Spinal cord (tissue), 10 donors: ENCODE results near the gene LYZL2. TPM values are rescaled to one million over a fixed set of nuclear protein-coding genes. Genes with fewer than 3 reads are reported as not detected.
"Not testable (repeated sequence)": the region's sequence is repeated elsewhere in the genome, so short reads cannot be mapped to it uniquely, and the experiment has no call there.

Source experiments
- DNase-seq, 6 donors: peaks; one replicate each; pipeline versions ENCODE4 v3.0.0 to v3.0.0-alpha.2; 2013 to 2015; ENCODE audit warnings: low spot score in 6 of 6, low read depth in 4 of 6
- H3K27ac ChIP-seq: one replicate; pipeline ENCODE4 v1.5.1; 2013; ENCODE audit warnings: low read depth, low read length, control low read depth
- H3K27me3 ChIP-seq: one replicate; pipeline ENCODE4 v1.6.1; 2013; ENCODE audit warnings: low read length; ENCODE audit not compliant: control insufficient read depth, insufficient read depth
- H3K36me3 ChIP-seq: one replicate; pipeline ENCODE4 v1.6.1; 2013; ENCODE audit warnings: low read length; ENCODE audit not compliant: control insufficient read depth, insufficient read depth
- H3K4me1 ChIP-seq: one replicate; pipeline ENCODE4 v1.6.1; 2013; ENCODE audit warnings: low read length; ENCODE audit not compliant: control insufficient read depth, insufficient read depth
- H3K4me3 ChIP-seq: one replicate; pipeline ENCODE4 v1.5.1; 2013; ENCODE audit warnings: low read depth, low read length, control low read depth
- H3K9me3 ChIP-seq: one replicate; pipeline ENCODE4 v1.6.1; 2013; ENCODE audit warnings: low read length; ENCODE audit not compliant: control insufficient read depth, insufficient read depth
- WGBS: methylation state at CpG from one replicate; pipeline ENCODE4 v1.1.5; 2013; ENCODE audit warnings: missing lambda C conversion rate; ENCODE audit not compliant: insufficient coverage; 5-methylcytosine and 5-hydroxymethylcytosine counted together
- polyA plus RNA-seq, 2 donors: library from polyadenylated mRNA; unstranded; fragments of 120-200 nt; gene quantifications; one replicate each; pipeline ENCODE4 v1.2.1, GENCODE V29; 2013; ENCODE audit not compliant: insufficient read length in 2 of 2
- total RNA-seq, 2 donors: library from RNA; depleted of rRNA in 1 of 2; stranded (reverse); fragments of 120-200 nt in 1 of 2; fragments of >200 nt in 1 of 2; gene quantifications; one replicate each; pipeline versions ENCODE4 v1.2.3 to v1.2.4, GENCODE V29; 2013 to 2014
- donor health status: healthy.

The LYZL2 gene
- total and polyA plus RNA-seq, 4 donors: not detected

GRCh38 chr10:30596493-30597432 lies 32.8 kb downstream of the LYZL2 start:
- H3K9me3 ChIP-seq, H3K27me3 ChIP-seq, H3K27ac ChIP-seq, H3K4me3 ChIP-seq, H3K36me3 ChIP-seq: not testable (repeated sequence)
- peaks cover 22% of the 10 kb centered on the region for H3K4me1 ChIP-seq
- WGBS: 15% methylated on average over 2 of the region's 12 CpGs
- DNase-seq: peak in 1 of 6 donors; percentile 66

GRCh38 chr10:30596013-30596412 lies 33.5 kb downstream of the LYZL2 start:
- DNase-seq: peak in 2 of 6 donors; percentile 7 to 34
- Histone ChIP-seq H3K4me3 (no peak overlapping the region), H3K27ac (no peak overlapping the region), H3K9me3 (no peaks in the 10 kb centered on the region), H3K27me3 (no peaks in the 10 kb centered on the region), H3K36me3 (no peaks in the 10 kb centered on the region), H3K4me1 (peaks cover 22% of the 10 kb centered on the region)
- 42% methylated on average over 5 of the region's 6 CpGs for WGBS

- H3K27me3 ChIP-seq: no peaks in the 10 kb centered on the region
- no peak for DNase-seq
- no peak overlapping the region for H3K27ac ChIP-seq
- WGBS: 83% methylated on average over 2 of the region's 4 CpGs
- no peak overlapping the region for H3K4me3 ChIP-seq
- H3K36me3 ChIP-seq: no peaks in the 10 kb centered on the region
- H3K4me1 ChIP-seq: peaks cover 22% of the 10 kb centered on the region
- H3K9me3 ChIP-seq: no peaks in the 10 kb centered on the region
Observed at GRCh38 chr10:30594077-30594476, 35.5 kb downstream of the LYZL2 start.

DNA sequence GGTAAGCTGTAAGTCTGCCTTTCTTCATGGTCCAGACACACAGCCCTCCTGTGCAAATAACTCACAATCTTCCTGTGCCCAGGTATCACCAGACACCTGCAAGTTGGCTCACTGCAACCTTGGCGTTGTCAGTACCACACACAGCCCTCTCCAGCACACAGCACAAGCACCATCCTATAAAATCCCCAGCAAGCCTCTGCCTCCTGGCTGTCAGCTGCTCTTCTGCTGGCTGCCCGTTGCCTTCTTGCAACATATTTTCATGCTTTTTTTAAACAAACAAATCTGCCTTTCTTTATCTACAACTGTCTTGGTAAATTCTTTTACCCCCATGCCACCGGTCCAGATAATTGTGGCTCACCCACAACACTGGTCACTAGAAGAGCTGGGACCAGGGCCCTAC lies 36.8 kb downstream of the LYZL2 start:
- H3K4me1 ChIP-seq: peaks cover 22% of the 10 kb centered on the region
- 91% methylated on average over 3 of the region's 3 CpGs for WGBS
- H3K9me3 ChIP-seq, H3K27ac ChIP-seq, H3K27me3 ChIP-seq, H3K36me3 ChIP-seq, H3K4me3 ChIP-seq, DNase-seq: not testable (repeated sequence)

DNA sequence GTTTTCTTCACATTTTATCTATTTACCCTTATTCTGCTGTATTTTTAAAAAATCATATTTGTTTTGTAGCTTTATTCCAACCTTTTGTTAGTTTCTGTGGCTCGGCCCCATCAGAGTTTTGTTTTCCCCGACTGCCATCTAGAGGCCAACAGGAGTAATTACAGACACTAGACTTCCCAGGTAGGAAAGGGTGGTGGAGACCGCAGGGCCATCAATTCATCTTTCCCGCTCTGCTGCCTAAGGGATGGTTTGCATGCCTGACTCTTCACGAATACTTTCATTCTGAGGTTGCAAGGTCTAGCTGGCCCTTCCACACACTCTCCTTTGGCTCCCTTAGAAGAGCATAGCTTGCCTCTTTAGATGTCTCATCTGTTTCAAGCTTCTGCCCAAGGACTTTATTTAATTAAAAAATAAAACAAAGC lies 38.3 kb downstream of the LYZL2 start:
- no peaks in the 10 kb centered on the region for H3K9me3 ChIP-seq
- peak; percentile 44 to 93 (median 56) for DNase-seq
- no peak overlapping the region for H3K27ac ChIP-seq
- H3K27me3 ChIP-seq: no peaks in the 10 kb centered on the region
- 0% methylated on average over 3 of the region's 5 CpGs for WGBS
- no peak overlapping the region for H3K4me3 ChIP-seq
- H3K36me3 ChIP-seq: no peaks in the 10 kb centered on the region
- peaks cover 12% of the 10 kb centered on the region for H3K4me1 ChIP-seq

DNA sequence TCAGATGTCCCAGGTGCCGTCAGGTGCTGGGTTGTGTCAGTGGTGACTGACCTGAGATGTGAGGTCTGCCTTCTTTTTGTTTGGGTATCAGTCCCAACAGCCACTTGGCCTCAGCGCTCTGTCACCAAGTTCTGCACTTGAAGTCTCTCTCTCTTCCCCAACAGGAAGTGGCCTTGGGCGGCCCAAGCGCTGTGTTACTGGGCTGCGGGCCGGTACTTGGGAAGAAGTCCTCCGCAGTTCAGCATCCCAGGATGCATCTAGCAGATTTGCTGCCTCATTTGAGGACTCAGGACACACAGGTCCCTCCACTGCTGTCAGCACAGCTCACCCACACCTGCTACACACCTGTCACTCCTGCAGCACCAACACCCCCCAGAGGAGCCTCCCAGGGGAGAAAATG lies 40.1 kb downstream of the LYZL2 start:
- Histone ChIP-seq H3K4me1 (no peaks in the 10 kb centered on the region), H3K4me3 (no peak overlapping the region), H3K9me3 (no peaks in the 10 kb centered on the region), H3K36me3 (no peaks in the 10 kb centered on the region), H3K27me3 (no peaks in the 10 kb centered on the region), H3K27ac (no peak overlapping the region)
- DNase-seq: no peak
- 82% methylated on average over 7 of the region's 7 CpGs for WGBS

- no peak for DNase-seq
- Histone ChIP-seq H3K4me3 (no peak overlapping the region), H3K4me1 (peaks cover 11% of the 10 kb centered on the region), H3K36me3 (no peaks in the 10 kb centered on the region), H3K9me3 (no peaks in the 10 kb centered on the region), H3K27ac (no peak overlapping the region), H3K27me3 (no peaks in the 10 kb centered on the region)
- WGBS: 46% methylated on average over 4 of the region's 8 CpGs
Observed at GRCh38 chr10:30587522-30588031, 42.0 kb downstream of the LYZL2 start.

DNA sequence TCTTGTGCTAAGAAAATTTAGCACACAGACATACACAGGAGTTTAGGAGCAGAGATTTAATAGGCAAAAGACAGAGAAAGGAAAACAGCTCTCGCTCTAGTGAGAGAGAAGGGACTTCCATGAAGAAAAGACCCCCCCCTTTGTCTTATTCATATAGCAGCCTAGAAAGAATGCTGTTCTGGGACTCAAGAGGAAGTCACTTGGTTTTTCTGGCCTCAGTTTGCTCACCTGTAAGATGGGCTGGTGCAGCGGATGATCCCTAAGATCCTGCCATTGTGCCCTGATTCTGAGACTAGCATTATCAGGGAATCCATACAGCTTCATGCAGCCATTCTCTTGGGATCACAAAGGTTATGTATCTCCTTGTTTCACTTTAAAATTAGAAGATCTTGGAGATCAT lies 42.7 kb downstream of the LYZL2 start:
- WGBS: 100% methylated on average over 1 of the region's 2 CpGs
- Histone ChIP-seq H3K27me3 (no peaks in the 10 kb centered on the region), H3K36me3 (no peaks in the 10 kb centered on the region)

GRCh38 chr10:30583778-30584415 lies 45.7 kb downstream of the LYZL2 start:
- 37% methylated on average over 13 of the region's 15 CpGs for WGBS
- H3K4me3 ChIP-seq: peak overlapping the region; percentile 26
- peak overlapping the region; percentile 85 for H3K27ac ChIP-seq

More for the DNA sequence above, 42.7 kb downstream of the LYZL2 start:
- H3K4me1 ChIP-seq: peaks cover 11% of the 10 kb centered on the region
- H3K4me3 ChIP-seq: no peak overlapping the region
- DNase-seq: no peak
- no peak overlapping the region for H3K27ac ChIP-seq
- H3K9me3 ChIP-seq: no peaks in the 10 kb centered on the region

More at GRCh38 chr10:30583778-30584415, 45.7 kb downstream of the LYZL2 start:
- Histone ChIP-seq H3K36me3 (no peaks in the 10 kb centered on the region), H3K27me3 (no peaks in the 10 kb centered on the region), H3K9me3 (no peaks in the 10 kb centered on the region), H3K4me1 (peaks cover 11% of the 10 kb centered on the region)
- peak in 2 of 6 donors; percentile 39 to 71 for DNase-seq
